DND-41 (cell line): ENCODE measurements around the gene CACNA1E.

Experiments
- ATAC-seq: fragments of 200-7000 bp; cut with Tn5 transposase; 3 replicates; pipeline ENCODE4 v1.9.1; 2021; ENCODE audit warnings: low read depth; ENCODE audit not compliant: insufficient read depth
- DNase-seq: peaks from one replicate; pipeline ENCODE4 v3.0.0-alpha.2; 2020
- H2AFZ ChIP-seq: 2 replicates; pipeline ENCODE4 v1.6.0; 2012; ENCODE audit warnings: low read depth, low read length
- H3K27ac ChIP-seq: 2 replicates; pipeline ENCODE4 v1.5.1; 2012; ENCODE audit warnings: low read length, inconsistent platforms
- H3K27me3 ChIP-seq: fragments of 200-600 bp; sonication (generic); 2 replicates; pipeline ENCODE4 v1.6.0; 2012; ENCODE audit warnings: low read length, mild to moderate bottlenecking, inconsistent platforms; ENCODE audit not compliant: insufficient read depth, poor library complexity
- H3K36me3 ChIP-seq: 2 replicates; pipeline ENCODE4 v1.5.1; 2012; ENCODE audit warnings: low read length, inconsistent platforms; ENCODE audit not compliant: insufficient read depth
- H3K4me1 ChIP-seq: 2 replicates; pipeline ENCODE4 v1.5.1; 2012; ENCODE audit warnings: mild to moderate bottlenecking, low read length; ENCODE audit not compliant: insufficient read depth
- H3K4me2 ChIP-seq: 2 replicates; pipeline ENCODE4 v1.6.0; 2012; ENCODE audit warnings: mild to moderate bottlenecking, moderate library complexity, low read length, inconsistent platforms; ENCODE audit not compliant: insufficient read depth
- H3K4me3 ChIP-seq, 2 experiments: fragments of 200-600 bp in 1 of 2; shearing (Covaris generic) in 1 of 2; 2 replicates each; pipeline ENCODE4 v1.5.1; 2012 to 2016; ENCODE audit warnings: inconsistent platforms in 2 of 2, low read length in 2 of 2, mild to moderate bottlenecking in 2 of 2, low read depth in 1 of 2, moderate library complexity in 1 of 2
- H3K79me2 ChIP-seq: 2 replicates; pipeline ENCODE4 v1.6.0; 2012; ENCODE audit warnings: low read length, inconsistent platforms; ENCODE audit not compliant: insufficient read depth
- H3K9ac ChIP-seq: 2 replicates; pipeline ENCODE4 v1.6.0; 2012; ENCODE audit warnings: low read depth, mild to moderate bottlenecking, inconsistent platforms, low read length, moderate library complexity
- H3K9me3 ChIP-seq: 2 replicates; pipeline ENCODE4 v1.5.1; 2012; ENCODE audit warnings: low read length, moderate library complexity, mild to moderate bottlenecking, inconsistent platforms; ENCODE audit not compliant: insufficient read depth, severe bottlenecking
- H4K20me1 ChIP-seq: 2 replicates; pipeline ENCODE4 v1.6.0; 2012; ENCODE audit warnings: low read length; ENCODE audit not compliant: insufficient read depth
- CTCF ChIP-seq: IDR thresholded peaks from 2 replicates; pipeline ENCODE4 v1.5.1; 2012; ENCODE audit warnings: borderline replicate concordance, low read length, moderate library complexity, mild to moderate bottlenecking; ENCODE audit not compliant: poor library complexity, severe bottlenecking; ENCODE audit errors: extremely low read depth
- EZH2 ChIP-seq: IDR thresholded peaks from 3 replicates; pipeline ENCODE4 v1.6.1; 2012; ENCODE audit warnings: borderline replicate concordance, low read depth, mild to moderate bottlenecking, moderate library complexity, low read length, inconsistent platforms; ENCODE audit not compliant: severe bottlenecking

CACNA1E gene

DNA sequence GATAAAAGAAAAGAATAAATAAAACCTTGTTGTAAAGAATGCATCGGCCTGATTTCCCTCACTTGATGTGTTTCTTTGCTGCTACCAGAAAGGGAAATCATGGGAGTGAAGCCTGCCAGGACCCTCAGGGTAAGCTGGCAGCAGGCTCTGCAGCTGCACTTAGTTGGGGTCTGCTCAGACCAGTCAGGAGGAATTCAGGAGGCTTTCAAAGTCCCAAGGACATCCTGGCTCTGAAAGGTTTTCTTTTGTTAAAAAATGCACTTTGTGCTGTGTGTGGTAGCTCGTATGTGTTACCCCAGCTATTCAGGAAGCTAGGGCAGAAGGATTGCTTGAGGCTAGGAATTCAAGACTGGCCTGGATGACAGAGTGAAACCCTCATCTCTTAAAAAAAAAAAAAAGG lies 323.4 kb downstream of the CACNA1E start:
- Histone ChIP-seq H3K9ac (no peak overlapping the region), H2AFZ (no peak overlapping the region), H3K4me2 (no peak overlapping the region)

GRCh38 chr1:181807251-181807650 lies 323.9 kb downstream of the CACNA1E start:
- no peaks in the 10 kb centered on the region for H3K36me3 ChIP-seq

More for the DNA sequence above, 323.4 kb downstream of the CACNA1E start:
- TF ChIP-seq EZH2 (no peak), CTCF (no peak)
- Histone ChIP-seq H3K27ac (no peak overlapping the region), H3K79me2 (no peaks in the 10 kb centered on the region), H3K4me3 (no peak overlapping the region), H3K36me3 (no peaks in the 10 kb centered on the region), H4K20me1 (no peaks in the 10 kb centered on the region), H3K4me1 (no peaks in the 10 kb centered on the region), H3K9me3 (no peaks in the 10 kb centered on the region), H3K27me3 (peaks cover 24% of the 10 kb centered on the region)
- DNase-seq (no peak), ATAC-seq (no peak)

GRCh38 chr1:181809991-181810545 lies 326.8 kb downstream of the CACNA1E start:
- ATAC-seq: no peak
- H3K4me2 ChIP-seq: no peak overlapping the region

More at GRCh38 chr1:181807251-181807650, 323.9 kb downstream of the CACNA1E start:
- no peak for TF ChIP-seq EZH2
- Histone ChIP-seq H3K4me3 (no peak overlapping the region), H3K4me2 (no peak overlapping the region), H3K4me1 (no peaks in the 10 kb centered on the region), H2AFZ (no peak overlapping the region), H4K20me1 (no peaks in the 10 kb centered on the region), H3K27ac (no peak overlapping the region), H3K79me2 (no peaks in the 10 kb centered on the region), H3K9me3 (no peaks in the 10 kb centered on the region), H3K27me3 (peaks cover 24% of the 10 kb centered on the region), H3K9ac (no peak overlapping the region)
- ATAC-seq (no peak), DNase-seq (no peak)

DNA sequence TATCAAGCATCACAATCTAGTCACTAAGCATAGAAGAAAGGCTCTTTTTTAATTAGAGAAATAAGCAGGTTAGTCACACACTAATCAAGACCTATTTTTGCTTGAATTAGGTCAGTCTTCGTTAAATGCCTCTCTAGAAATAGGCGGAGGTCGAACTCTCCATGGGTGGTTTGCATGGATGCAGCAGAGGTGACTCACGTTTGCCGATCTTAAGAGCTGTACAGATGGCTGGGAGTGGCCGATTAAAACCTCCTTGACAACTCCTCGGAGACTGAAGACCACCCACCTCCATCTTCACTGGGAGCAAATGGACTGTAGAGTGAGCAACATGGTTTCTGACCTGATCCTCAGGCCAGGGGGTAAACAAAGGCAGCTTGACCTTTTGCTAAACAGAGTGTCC lies 328.9 kb downstream of the CACNA1E start:
- H2AFZ ChIP-seq: no peak overlapping the region
- no peaks in the 10 kb centered on the region for H4K20me1 ChIP-seq
- H3K4me3 ChIP-seq: no peak overlapping the region
- H3K79me2 ChIP-seq: no peaks in the 10 kb centered on the region
- ATAC-seq (no peak), DNase-seq (no peak)
- no peak overlapping the region for H3K4me2 ChIP-seq
- H3K36me3 ChIP-seq: no peaks in the 10 kb centered on the region
- H3K9ac ChIP-seq: no peak overlapping the region
- no peak overlapping the region for H3K27ac ChIP-seq
- H3K27me3 ChIP-seq: peaks cover 7% of the 10 kb centered on the region
- no peaks in the 10 kb centered on the region for H3K9me3 ChIP-seq
- no peak for TF ChIP-seq EZH2
- no peak for TF ChIP-seq CTCF
- H3K4me1 ChIP-seq: no peaks in the 10 kb centered on the region

More at GRCh38 chr1:181809991-181810545, 326.8 kb downstream of the CACNA1E start:
- Histone ChIP-seq H3K36me3 (no peaks in the 10 kb centered on the region), H3K27me3 (peaks cover 15% of the 10 kb centered on the region), H3K4me1 (no peaks in the 10 kb centered on the region), H3K9me3 (no peaks in the 10 kb centered on the region), H3K9ac (no peak overlapping the region), H3K27ac (no peak overlapping the region), H4K20me1 (no peaks in the 10 kb centered on the region), H3K79me2 (no peaks in the 10 kb centered on the region), H3K4me3 (no peak overlapping the region), H2AFZ (no peak overlapping the region)
- TF ChIP-seq EZH2: no peak
- TF ChIP-seq CTCF: no peak
- no peak for DNase-seq
